TTC549 (cell line): ENCODE data around the gene MFSD8.
"Not testable (repeated sequence)": the region's sequence is repeated elsewhere in the genome, so short reads cannot be mapped to it uniquely, and the experiment has no call there.

Experiments used
- FAIRE-seq: peaks from 2 replicates; lab custom pipeline; 2012; peaks lifted over from hg19 to GRCh38; lab: Jason Lieb, UNC

The MFSD8 gene

DNA sequence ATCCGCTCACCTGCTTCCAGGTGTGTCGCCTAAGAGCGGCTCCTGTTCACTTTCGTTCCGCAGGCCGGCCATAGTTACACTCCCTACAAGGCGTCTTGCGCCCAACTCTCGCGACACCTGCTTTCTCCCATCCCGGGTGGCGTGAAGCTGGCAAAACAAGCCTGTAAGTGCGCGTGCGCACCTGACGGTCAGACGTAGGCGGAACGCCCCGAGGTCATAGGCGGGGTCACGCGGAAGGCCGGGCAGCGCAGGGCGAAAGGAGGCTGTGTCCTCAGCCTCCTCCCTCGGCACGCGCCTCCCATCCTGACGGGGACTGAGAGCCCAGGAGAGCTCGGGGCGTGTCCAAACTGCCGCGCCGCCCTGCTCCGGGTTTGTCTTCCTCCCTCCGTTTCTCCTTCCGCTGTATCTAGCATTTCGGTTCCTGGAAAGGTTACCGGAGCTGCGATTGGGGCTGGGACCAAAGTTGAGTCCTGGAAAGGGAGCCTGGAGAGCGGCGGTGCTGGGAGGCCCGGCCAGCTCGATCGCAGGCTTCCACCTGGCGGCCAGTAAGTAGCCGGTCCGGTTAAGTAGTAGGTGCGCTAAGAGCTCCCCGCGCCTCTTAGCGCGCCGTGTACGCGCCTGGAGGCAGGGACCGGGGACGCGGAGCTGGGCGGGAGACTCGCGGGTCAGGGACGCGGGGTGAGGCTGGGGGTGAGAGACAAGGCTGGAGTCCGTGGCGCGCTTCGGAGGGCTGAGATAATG is at the start of gene MFSD8, which contains the start of gene ABHD18:
MFSD8 (minus strand) TSS at position 112 of the 741 bp plus-strand sequence; CDS start at position 72, 40 bp downstream.
ABHD18 (plus strand) TSS at position 345 of the 741 bp plus-strand sequence. CDS start 17,550 bp downstream, outside the sequence.
- FAIRE-seq: peak; percentile 83

GRCh38 chr4:128009428-128009827 is 44.5 kb upstream of the MFSD8 start:
- FAIRE-seq: no peak

GRCh38 chr4:128006592-128006991 is 41.6 kb upstream of the MFSD8 start:
- no peak for FAIRE-seq

- no peak for FAIRE-seq
These were observed 32.8 kb upstream of the MFSD8 start for GRCh38 chr4:127997534-127998388.

GRCh38 chr4:127996521-127996920 is 31.5 kb upstream of the MFSD8 start:
- not testable (repeated sequence) for FAIRE-seq

GRCh38 chr4:127995776-127996175 is 30.8 kb upstream of the MFSD8 start:
- FAIRE-seq: no peak

DNA sequence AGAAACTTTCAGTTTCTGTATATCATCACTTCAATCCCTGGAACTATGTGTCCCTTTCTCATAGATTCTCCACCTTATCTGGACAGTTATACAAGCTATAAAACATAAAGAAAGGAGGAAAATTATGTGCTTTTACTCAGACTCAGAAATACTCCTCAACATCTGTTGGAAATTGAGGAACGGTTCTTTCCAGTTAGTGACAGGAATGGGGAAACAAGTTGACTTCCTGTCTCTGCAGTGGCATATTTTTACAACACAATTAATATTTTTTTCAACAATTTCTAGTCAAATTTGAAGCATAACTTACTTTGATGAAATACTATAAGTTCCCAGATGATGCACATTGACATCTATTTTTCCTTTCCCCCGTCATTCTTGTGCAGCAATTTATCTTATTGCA is 28.2 kb upstream of the MFSD8 start:
- no peak for FAIRE-seq

DNA sequence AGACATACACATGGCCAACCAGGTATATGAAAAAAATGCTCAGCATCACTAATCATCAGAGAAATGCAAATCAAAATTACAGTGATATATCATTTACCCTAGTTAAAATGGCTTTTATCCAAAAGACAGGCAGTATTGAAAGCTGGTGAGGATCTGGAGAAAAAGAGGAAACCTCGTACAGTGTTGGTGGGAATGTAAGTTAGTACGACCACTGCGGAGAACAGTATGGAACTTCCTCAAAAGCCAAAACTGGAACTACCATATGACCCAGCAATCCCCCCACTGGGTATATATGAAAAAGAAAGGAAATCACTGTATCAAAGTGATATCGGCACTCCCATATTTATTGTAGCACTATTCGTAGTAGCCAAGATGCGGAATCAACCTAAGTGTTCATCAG is 23.7 kb upstream of the MFSD8 start:
- FAIRE-seq: no peak

DNA sequence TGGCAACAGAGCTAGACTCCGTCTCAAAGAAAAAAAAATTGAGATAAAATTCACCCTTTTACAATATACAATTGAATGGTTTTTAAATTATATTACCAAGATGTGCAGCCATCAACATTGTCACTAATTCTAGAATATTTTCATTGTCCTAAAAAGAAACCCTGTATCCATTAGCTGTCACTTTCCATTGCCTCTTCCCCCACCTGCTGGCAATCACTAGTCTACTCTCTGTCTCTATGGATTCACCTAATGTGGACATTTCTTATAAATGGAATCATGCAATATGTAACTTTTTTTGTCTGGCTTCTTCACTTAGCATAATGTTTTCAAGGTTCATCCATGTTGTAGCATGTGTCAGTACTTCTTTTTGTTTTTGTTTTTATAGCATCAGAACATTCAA is 21.0 kb upstream of the MFSD8 start:
- no peak for FAIRE-seq

DNA sequence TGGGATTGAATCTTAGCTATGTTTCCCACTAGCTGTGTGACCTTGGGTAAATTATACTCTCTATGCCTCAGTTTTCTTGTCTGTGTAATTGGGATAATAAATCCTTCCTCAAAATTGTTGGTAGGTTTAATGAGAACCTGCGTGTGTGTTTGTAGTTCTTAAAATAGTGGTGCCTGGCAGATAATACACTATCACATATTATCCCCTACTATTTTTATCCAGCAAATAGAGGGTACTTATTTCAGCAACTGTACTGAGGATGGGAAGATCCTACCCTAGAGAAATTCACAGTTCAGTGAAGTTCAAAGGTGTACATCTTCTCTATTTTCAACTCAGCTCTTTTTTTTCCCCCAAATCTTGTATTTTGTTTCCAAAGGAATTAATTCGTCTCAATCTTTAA is 17.5 kb upstream of the MFSD8 start:
- FAIRE-seq: no peak

DNA sequence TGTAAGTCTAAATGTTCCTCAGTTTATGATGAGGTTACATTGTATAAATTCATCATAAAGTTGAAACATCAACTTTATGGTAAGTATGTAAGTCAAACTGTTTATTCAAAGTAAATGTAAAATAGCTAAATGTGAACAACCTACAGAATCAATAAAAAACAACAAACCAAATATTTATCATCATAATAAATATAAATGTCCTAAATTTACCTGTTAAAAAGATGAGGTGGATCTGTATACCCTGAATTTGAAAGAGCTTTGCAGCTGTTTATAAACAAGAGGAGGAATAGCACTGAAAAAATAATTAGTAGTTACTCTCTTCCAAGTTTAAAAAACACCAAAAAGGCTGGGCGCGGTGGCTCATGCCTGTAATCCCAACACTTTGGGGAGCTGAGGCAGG is 14.0 kb upstream of the MFSD8 start:
- no peak for FAIRE-seq

GRCh38 chr4:127975121-127975770 is 10.3 kb upstream of the MFSD8 start:
- FAIRE-seq: no peak

DNA sequence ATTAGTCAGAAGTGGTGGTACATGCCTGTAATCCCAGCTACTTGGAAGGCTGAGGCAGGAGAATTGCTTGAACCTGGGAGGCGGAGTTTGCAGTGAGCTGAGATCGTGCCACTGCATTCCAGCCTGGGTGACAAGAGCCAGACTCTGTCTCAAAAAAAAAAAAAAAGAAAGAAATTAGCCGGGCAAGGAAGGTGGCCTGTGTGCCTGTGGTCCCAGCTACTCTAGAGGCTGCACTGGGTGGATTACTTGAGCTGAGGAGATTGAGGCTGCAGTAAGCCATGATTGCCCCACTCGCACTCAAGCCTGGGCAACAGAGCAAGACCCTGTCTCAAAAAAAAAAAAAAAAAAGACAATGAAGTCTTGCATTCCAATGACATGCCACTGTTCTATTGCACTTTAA is 6.0 kb upstream of the MFSD8 start:
- not testable (repeated sequence) for FAIRE-seq

DNA sequence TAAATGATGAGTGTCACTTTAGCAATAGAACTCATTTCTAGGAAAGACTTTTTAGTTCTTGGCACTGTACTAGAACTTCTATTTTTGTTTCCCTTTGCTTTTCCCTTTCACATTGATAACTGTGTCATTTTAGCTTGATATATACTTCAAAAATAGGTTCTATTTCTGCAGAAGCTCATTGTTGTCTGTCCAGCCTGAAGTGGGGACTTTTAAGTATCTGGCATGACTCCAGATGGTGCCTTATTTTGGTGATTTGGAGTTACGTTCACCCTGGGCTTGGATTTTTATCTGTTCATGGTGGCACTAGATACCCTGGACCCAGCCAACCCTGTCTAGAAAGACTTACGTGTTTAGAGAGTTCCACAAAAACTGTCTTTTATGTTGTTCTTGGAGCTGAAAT is 3.6 kb upstream of the MFSD8 start:
- FAIRE-seq: no peak

GRCh38 chr4:127967141-127967775 is 2.3 kb upstream of the MFSD8 start:
- no peak for FAIRE-seq

DNA sequence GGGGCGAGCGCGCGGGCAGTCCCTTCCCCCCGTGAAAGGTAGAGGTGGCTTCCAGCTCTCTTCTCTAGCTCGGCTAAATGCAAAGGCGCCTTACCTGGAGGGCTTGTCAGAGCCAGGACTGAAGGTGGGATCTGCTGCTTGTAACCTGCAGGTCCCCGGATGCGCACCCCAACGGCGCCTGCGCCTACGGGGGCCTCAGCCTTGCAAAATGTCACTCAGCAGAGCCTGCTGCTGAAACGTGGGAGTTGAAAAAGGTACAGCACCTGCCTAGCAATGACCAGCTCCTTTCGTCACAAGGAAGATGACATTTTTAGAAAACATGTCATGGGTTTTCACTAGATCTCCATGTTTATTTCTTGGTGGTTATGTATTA is 816 bp upstream of the MFSD8 start:
- FAIRE-seq: no peak

GRCh38 chr4:127964426-127965061 is 429 bp downstream of the MFSD8 start:
- FAIRE-seq: not testable (repeated sequence)

GRCh38 chr4:127963633-127964398 is 1.2 kb downstream of the MFSD8 start:
- FAIRE-seq: not testable (repeated sequence)

DNA sequence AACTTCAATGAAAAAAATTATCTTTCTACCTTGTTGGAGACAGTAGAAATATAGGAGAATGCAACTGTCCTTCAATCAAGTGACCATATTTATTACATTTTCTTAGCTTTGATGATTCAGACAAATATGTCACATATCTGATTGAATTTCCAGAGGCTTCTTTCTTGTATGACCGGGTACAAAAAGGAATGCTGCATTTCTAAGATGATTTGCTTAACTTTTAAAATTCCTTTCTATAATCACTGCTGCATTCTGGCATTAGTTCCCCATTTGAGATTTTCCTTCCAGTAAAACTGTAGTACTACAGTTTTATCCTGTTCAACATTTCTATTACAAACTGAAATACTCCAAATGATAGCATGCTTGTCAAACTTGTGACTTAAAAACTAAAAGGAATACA is 5.2 kb downstream of the MFSD8 start:
- FAIRE-seq: no peak

GRCh38 chr4:127957105-127957504 is 7.9 kb downstream of the MFSD8 start:
- no peak for FAIRE-seq

DNA sequence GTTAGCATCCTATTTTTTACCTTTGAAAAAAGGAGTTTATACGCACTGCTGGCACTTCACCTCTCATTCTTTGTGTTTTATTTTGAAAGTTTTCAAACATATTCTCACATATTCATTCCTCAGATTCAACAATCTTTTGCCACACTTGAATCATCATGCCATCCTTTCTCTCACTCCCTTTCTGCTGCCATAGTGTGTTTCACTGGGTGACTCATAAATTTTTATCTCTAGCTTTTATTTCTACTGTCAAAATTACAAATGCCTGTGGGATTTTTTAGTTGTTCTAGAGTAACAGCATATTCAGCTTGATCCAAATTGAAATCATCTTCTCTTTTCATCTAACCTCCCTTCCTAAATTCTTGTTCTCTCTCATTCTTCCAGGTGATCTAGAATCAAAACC is 28.0 kb downstream of the MFSD8 start:
- no peak for FAIRE-seq
